ENCODE results near the gene INTS2.

GRCh38 chr17:61843435-61843834 lies 84.3 kb downstream of the INTS2 start:
- no peak for TF ChIP-seq GATA2 (IDR thresholded peaks at IDR 0.05; ENCODE audit: low read depth, low read length)
- TF ChIP-seq GATA3 (IDR thresholded peaks at IDR 0.05; ENCODE audit: low read depth, low read length), result no peak

Data from SH-SY5Y (cell line).